Measurements from ENCODE around the gene UGT3A2. TPM values are rescaled to one million over a fixed set of nuclear protein-coding genes. Genes with fewer than 3 reads are reported as not detected.
"Not testable (repeated sequence)": the region's sequence is repeated elsewhere in the genome, so short reads cannot be mapped to it uniquely, and the experiment has no call there.

UGT3A2 gene
- polyA plus RNA-seq, 3 donors, result not detected

DNA sequence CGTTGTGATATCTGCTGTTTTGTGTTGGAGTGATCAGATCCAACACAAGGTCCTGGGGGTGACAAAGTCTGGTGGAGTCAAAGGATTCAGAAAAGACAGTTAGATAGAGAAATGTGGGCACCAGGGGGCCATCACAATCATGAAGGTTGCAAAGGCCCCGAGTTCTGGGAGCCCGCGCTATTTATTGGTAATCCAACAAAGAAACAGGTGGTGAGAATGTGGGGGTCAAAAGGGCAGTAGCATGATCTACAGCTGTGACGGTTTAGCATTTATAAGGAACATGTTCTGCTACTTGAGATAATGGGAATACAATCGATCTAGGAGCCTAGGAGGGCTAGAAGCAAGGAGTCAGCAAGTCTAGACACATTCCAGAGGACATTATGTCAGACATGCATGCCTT, 44.4 kb downstream of the UGT3A2 start:
- not testable (repeated sequence) for H3K27ac ChIP-seq (ENCODE audit: low read depth, low read length)
- WGBS, 3 donors, result 72 to 86% (median 83%) methylated on average over 6 of the region's 6 CpGs

DNA sequence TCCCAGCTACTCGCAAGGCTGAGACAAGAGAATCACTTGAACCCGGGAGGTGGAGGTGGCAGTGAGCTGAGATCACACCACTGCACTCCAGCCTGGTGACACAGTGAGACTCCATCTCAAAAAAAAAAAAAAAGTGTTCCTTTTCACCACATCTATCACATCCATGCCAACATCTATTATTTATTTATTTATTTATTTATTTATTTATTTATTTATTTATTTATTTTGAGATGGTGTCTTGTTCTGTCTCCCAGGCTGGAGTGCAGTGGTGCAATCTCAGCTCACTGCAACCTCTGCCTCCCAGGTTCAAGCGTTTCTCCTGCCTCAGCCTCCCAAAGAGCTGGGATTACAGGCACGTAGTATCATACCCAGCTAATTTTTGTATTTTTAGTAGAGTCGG, 47.1 kb downstream of the UGT3A2 start:
- not testable (repeated sequence) for H3K27ac ChIP-seq (ENCODE audit: low read depth, low read length)
- WGBS, 3 donors, result 89 to 96% (median 90%) methylated on average over 5 of the region's 5 CpGs

DNA sequence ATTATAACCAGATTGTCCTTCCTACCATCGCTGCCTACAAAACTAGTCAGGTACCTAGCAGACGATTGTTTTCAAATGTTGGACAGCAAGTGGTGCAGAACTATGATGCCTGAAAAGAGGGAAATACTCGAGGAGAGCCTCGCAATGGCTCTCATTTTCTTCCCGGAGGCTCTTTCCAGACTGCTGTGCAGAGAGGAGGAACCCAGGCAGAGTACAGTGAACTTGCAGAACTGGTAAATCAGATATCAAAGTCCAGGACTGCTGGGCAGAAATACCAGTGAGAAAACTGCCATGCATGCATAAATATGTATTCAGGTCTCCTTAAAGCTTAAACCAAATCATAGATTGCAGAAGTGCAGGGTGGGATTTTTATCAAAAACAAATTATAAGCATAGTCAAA, 49.1 kb downstream of the UGT3A2 start:
- 22 to 72% (median 65%) methylated on average over 5 of the region's 5 CpGs for WGBS, 3 donors

GRCh38 chr5:36017004-36017403, 49.7 kb downstream of the UGT3A2 start:
- 38 to 87% (median 80%) methylated on average over 1 of the region's 1 CpG for WGBS, 3 donors
- no peak overlapping the region for H3K27ac ChIP-seq (ENCODE audit: low read depth, low read length)

More for the DNA sequence above, 49.1 kb downstream of the UGT3A2 start:
- H3K27ac ChIP-seq (ENCODE audit: low read depth, low read length), result no peak overlapping the region

DNA sequence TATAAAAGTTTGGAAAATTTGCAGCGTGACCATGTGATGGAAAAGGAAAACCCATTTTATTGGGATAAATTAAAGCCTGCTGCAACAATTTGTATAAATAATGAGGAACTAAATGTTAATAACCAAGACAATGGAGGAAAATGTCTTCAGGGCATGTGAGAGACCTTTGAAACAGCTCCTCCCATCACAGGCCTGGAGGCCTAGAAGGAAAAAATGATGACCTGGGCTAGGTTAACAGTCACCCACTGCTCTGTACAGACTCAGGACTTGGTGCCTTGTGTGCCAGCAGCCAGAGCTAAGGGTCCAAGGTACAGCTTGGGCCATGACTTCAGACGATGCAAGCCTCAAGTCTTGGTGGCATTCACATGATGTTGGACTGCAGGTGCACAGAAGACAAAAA, 53.5 kb downstream of the UGT3A2 start:
- 83 to 84% (median 84%) methylated on average over 2 of the region's 2 CpGs for WGBS, 3 donors

DNA sequence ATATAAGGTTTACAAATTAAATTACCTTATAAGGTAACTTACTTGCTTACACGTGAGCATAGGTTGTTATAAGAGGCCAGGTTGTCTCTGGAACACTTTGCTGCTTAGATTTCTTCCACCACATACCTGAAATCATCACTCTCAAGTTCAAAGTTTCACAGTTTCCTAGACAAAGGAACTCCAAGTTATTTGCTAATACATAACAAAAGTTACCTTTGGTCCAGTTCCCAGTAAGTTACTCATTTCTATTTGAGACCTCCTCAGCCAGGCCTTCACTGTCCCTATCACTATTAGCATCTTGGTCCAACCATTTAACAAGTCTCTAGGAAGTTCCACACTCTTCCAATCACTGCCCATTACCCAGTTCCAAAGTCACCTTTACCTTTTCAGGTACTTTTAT, 57.0 kb downstream of the UGT3A2 start:
- H3K27ac ChIP-seq (ENCODE audit: low read depth, low read length), result no peak overlapping the region
- 59 to 67% (median 64%) methylated on average over 1 of the region's 1 CpG for WGBS, 3 donors

More for the DNA sequence above, 53.5 kb downstream of the UGT3A2 start:
- H3K27ac ChIP-seq (ENCODE audit: low read depth, low read length), result no peak overlapping the region

- H3K27ac ChIP-seq (ENCODE audit: low read depth, low read length), result no peak overlapping the region
Observed at GRCh38 chr5:36007366-36007765, 59.3 kb downstream of the UGT3A2 start.

- no peak overlapping the region for H3K27ac ChIP-seq (ENCODE audit: low read depth, low read length)
- WGBS, 3 donors, result 70 to 78% (median 72%) methylated on average over 1 of the region's 1 CpG
Observed at GRCh38 chr5:36006163-36006562, 60.5 kb downstream of the UGT3A2 start.

- H3K27ac ChIP-seq (ENCODE audit: low read depth, low read length), result no peak overlapping the region
- WGBS, 3 donors, result 85 to 88% (median 86%) methylated on average over 3 of the region's 3 CpGs
Observed at GRCh38 chr5:36001032-36001431, 65.7 kb downstream of the UGT3A2 start.

DNA sequence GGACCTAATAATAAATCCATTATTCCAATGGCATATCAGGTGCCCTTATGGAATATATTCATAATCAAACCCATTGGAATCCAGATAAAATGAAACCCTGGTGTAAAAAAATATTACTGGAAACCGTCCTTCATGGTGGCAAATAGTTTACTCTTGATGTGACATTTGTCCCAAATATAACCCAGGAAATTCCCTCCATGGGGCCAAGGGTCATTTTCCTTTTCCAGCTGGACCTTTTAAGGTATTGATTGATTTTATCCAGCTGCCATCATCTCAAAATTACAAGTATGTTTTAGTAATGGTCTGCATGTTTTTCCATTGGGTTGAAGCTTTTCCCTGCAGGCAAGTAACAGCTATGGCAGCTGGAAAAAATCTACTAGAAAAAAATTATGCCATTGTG, 67.1 kb downstream of the UGT3A2 start:
- no peak overlapping the region for H3K27ac ChIP-seq (ENCODE audit: low read depth, low read length)
- WGBS, 3 donors, result 47 to 64% (median 57%) methylated on average over 1 of the region's 1 CpG

DNA sequence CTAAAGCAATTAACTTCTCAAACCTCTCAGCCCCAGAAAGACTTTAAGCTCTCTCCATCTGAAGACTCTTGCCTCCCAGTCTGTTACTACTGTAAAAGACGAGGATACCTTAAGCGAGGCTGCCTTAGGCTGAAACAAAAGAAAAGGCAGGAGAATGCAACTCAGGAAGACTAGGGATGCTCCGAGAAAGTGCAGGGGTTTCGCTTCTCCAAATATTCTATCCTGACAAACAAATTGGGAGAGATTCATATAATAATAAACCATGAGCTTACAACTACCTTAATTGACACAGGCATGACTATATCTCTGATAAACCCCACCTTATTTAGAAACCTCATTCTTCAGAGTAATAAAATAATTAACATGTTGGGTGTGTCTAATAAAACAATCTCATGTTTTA, 70.6 kb downstream of the UGT3A2 start:
- H3K27ac ChIP-seq (ENCODE audit: low read depth, low read length), result no peak overlapping the region
- 85 to 90% (median 86%) methylated on average over 4 of the region's 4 CpGs for WGBS, 3 donors

DNA sequence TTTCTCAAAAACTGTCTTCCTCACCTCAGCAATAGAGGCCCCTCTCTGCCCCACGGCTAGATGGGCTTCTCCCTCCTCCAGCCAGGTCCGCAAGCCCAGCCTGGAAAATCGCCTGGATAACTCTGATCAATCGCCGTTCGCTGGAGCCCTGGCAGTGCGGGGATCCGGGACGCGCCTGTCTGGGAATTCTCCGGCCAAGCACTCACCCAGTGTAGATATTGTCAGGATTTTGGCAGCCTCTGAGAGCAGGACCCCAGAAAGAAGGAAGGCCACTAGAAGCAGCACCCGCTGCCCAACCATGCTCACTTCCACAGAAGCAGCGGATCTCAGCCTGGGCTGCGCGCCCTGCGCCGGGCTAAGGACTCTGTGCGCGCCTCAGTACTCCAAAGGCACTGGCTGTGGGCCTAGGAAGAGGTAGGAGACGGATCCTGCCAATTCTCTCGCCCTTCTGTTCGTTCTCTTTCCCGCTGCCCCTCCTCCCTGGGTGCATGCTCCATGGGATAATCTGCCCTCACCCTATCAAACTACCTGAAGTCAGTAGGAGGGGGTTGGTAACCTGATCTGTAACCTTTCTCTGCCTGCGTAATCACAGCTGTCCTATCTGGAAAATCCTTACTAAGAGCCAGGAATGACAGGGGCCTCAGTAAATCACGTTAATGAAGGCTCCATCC, 75.6 kb downstream of the UGT3A2 start, which contains the start of gene UGT3A1:
Gene UGT3A1 (minus strand): TSS at position 450 of the 671 bp plus-strand sequence. CDS start 150 bp downstream, at position 300.
- H3K27ac ChIP-seq (ENCODE audit: low read depth, low read length), result no peak within 1 kb of the TSS
- WGBS, 3 donors, result 4 to 12% (median 6%) methylated on average over 25 of the region's 25 CpGs

GRCh38 chr5:35990520-35990919, 76.2 kb downstream of the UGT3A2 start:
- no peak overlapping the region for H3K27ac ChIP-seq (ENCODE audit: low read depth, low read length)
- WGBS, 3 donors, result 20 to 36% (median 29%) methylated on average over 12 of the region's 12 CpGs

GRCh38 chr5:35988529-35988928, 78.2 kb downstream of the UGT3A2 start:
- 46 to 79% (median 78%) methylated on average over 4 of the region's 4 CpGs for WGBS, 3 donors

DNA sequence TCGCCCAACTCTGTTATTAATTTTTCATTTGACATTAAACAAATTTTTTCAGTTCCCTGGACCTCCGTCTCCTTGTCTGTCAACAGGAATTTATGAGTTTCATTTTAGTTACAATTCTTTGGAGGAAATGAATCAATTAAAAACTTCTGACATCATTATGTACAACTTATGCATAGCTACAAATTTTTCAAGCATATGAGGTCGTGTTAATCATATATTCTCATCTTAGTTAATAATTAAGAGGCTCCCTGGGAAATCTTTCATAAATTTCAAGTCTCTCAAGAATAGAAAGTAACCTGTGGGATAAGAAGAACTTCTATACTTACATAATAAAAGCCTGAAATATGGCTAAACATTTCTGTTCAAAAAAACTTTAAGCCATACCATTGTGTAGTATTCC, 78.9 kb downstream of the UGT3A2 start:
- no peak overlapping the region for H3K27ac ChIP-seq (ENCODE audit: low read depth, low read length)
- WGBS, 3 donors, result 43 to 60% (median 53%) methylated on average over 3 of the region's 3 CpGs

More at GRCh38 chr5:35988529-35988928, 78.2 kb downstream of the UGT3A2 start:
- no peak overlapping the region for H3K27ac ChIP-seq (ENCODE audit: low read depth, low read length)

Other genes starting within 250 kb of the UGT3A2 start
- 1 to 10 TPM; 1.3 to 4.3 (median 2.8) TPM for gene IL7R, start 210.0 kb downstream of the UGT3A2 start, polyA plus RNA-seq
- not detected for gene CAPSL, start 128.3 kb downstream of the UGT3A2 start, polyA plus RNA-seq
- gene UGT3A1, start 75.5 kb downstream of the UGT3A2 start, polyA plus RNA-seq, result not detected
- 1 to 10 TPM; 2.3 to 3.1 (median 2.6) TPM for gene LMBRD2, start 85.0 kb upstream of the UGT3A2 start, polyA plus RNA-seq
- 1 to 10 TPM; 2.3 to 7.9 (median 4.0) TPM for gene SKP2, start 85.2 kb upstream of the UGT3A2 start, polyA plus RNA-seq
- gene NADK2, start 175.0 kb upstream of the UGT3A2 start, polyA plus RNA-seq, result 10 to 100 TPM in 2 of 3 donors, 1 to 10 TPM in 1; 9.0 to 17.1 (median 14.5) TPM
- gene RANBP3L, start 235.0 kb upstream of the UGT3A2 start, polyA plus RNA-seq, result 1 to 10 TPM in 1 of 3 donors, under 1 TPM in 2; 0.05 to 1.2 (median 0.12) TPM

Measured in adipose tissue (tissue), 3 donors.